ENCODE data around the gene MIPEP.

The MIPEP gene

DNA sequence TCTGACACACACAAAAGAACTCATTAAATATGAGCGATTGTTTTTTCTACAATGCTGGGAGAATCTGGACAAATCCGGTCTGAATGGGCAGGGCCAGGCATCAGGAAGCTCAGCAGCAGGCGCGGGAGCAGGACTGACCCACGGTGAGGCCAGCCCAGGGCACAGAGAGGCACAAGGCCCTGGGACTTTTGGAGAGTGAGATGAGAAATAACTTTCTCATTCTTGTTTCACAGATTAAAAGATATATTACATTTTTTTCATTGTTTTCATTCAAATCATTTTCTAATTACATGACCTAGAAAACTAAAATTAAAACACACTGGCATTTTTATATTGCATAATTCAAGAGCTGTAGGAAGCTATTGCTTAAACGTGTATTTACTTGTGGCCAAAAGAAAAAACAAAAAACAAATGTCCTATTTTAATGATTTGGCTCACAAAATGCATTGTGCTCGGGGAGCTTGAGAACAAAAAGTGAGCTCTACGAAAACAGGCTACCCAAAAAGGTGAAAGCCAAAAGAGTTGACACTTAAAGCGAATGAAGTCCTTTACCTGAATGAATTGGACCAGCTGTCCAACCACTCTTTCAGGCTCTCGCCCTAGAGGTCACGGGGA, 185.8 kb downstream of the MIPEP start:
- no peak for DNase-seq

DNA sequence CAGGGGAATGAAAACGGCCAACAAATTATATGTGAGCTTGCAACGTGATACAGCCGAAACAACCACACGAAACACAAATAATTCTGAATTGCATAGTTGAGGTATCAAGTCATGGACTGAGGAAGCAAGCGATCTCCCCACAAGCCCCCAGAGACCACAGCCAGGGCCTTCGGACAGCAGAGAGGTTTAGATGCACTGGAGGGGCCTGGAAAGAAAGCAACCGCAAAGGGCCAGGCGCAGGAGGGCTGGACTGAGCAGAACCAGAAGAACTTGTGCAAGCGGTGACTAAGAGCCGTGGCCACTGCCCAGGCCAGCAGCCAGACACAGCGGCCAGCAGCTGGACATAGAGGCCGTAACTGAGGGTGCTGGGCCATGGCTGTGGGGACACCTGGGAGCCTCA, 187.6 kb downstream of the MIPEP start:
- no peak for DNase-seq

- no peak for DNase-seq
Observed at GRCh38 chr13:23701186-23701585, 188.0 kb downstream of the MIPEP start.

GRCh38 chr13:23699271-23699670, 189.9 kb downstream of the MIPEP start:
- DNase-seq, result no peak

- no peak for DNase-seq
Observed at GRCh38 chr13:23697772-23698313, 191.4 kb downstream of the MIPEP start.

GRCh38 chr13:23696610-23697009, 192.6 kb downstream of the MIPEP start:
- DNase-seq, result no peak

DNA sequence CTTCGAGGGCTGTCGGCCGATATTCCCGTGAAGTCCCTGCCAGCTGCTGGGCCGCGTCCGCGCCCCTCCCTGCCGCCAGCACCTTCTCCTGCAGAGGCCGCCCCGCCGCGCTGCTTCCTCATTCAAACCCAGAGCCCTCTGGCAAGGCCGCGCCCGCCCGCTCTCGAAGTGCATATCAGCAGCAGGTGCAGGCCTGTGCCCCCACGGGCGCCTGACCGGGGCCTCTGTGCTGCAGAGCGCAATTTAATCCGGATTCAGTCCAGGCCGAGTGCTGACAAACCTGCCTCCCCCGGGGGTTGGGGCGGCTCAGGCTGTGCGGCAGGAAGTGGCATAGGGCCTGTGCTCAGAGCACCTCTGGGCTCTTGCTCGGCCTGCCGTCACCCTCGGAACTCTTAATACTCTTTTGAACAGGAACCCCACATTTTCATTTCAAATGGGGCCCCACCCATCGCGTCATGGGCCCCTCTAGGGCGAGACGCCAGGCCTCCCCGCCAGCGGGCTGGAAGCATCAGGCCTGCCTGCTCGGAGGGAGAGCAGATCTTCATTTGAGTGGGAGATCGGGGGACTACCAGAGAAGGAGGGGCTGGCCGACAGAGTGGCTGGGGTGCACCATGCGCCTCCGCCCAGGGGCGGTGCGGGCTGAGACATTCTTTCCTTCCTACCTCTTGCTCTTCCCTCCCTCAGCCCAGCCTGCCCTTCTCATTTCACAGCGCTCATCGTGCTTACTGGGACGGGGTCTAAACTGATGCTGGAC, 193.3 kb downstream of the MIPEP start:
- DNase-seq, result no peak

DNA sequence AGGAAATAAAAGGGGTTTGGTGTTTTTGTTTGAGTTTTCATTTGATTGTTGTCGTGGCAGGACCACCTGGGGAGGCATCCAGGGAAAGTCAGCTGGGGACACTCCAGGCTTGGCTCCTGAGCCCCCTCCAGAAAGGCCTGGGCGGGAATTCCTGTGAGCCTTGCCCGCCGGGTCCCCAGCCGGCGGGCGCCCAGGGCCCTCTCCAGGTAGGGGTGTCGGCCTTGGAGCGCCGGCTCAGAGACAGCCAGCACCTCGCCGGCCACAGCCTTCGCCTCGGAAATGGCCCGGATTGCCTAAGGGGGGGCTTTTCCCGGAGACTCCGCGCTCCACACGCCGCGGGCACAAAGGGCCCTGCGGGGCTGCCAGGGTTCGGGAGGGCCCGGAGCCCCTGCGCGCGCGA, 194.0 kb downstream of the MIPEP start:
- DNase-seq, result no peak

DNA sequence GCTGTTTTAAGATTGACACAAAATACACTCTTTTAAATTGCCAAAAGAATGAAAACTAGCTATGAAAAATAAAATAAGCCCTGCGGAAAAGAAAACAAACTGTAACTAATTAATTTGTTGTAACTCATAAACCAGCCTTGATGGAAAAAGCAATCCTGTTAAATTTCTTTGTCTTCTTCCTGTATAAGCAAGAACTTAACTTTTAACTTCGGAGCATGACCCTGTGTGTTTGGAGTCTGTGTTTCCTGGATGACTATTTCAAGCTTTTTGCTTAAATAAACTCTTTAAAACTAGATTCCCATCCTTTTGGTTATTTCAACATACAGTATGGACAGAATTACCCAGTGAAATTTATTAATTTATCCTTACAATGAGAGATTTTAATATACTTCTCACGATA, 196.4 kb downstream of the MIPEP start:
- no peak for DNase-seq

GRCh38 chr13:23690668-23691067, 198.5 kb downstream of the MIPEP start:
- no peak for DNase-seq

DNA sequence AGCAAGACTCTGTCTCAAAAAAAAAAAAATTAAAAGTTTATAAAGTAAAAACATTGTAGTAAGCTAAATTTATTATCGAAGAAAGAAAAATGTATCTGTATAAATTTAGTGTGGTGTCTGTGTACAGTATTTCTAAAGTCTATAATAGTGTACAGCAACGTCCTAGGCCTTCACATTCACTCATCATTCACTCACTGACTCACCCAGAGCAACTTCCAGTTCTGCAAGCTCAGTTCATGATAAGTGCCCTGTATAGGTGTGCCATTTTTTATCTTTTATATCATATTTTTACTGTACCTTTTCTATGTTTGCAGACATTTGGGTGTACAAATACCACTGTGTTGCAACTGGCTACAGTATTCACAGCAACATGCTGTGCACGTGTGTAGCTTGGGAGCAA, 200.9 kb downstream of the MIPEP start:
- DNase-seq, result no peak

GRCh38 chr13:23687614-23688013, 201.6 kb downstream of the MIPEP start:
- no peak for DNase-seq

- no peak for DNase-seq
Observed at GRCh38 chr13:23686948-23687347, 202.3 kb downstream of the MIPEP start.

GRCh38 chr13:23685416-23685815, 203.8 kb downstream of the MIPEP start:
- DNase-seq, result no peak

GRCh38 chr13:23684647-23685046, 204.6 kb downstream of the MIPEP start:
- no peak for DNase-seq

GRCh38 chr13:23683084-23683483, 206.1 kb downstream of the MIPEP start:
- DNase-seq, result no peak

DNA sequence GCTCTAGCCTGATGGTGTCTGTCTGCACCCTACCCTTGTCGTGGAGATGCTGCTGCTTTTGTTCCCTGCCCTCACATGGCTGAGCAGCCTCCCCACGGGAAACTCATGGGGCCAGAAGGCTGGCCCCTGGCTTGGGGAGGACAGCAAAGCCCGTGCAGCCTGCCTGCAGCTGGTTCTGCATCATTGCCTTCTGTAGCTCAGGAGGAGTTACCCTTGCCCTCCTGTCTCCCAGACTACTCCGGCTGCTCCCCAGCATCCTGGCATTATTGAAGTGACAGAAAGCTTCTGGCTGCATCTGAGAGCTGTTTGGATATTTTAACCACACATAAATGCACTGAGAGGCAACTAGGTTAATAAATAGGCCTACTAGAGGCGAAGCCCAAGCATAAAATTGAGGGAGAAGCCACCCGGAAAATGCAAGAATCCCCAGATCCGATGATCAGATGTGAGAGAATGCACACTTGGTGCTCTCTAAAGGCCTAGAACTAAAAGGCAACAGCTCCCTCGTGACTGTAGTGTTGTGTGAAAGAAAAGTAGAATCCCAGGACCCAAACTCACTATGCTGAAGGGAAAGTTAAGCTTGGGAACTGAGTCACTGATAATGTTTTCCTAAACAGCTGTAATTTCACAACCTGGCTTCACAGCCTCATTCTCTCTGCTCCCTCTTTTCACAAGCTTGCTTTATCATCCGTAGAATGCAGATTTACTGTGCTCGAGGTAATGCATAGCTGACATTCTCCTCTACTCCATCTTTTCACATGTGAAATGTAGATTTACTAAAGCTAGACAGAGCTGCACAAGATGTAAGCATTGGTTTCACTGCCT, 208.1 kb downstream of the MIPEP start:
- no peak for DNase-seq
